ENCODE data around the gene CYP20A1. TPM values are rescaled to one million over a fixed set of nuclear protein-coding genes. Genes with fewer than 3 reads are reported as not detected.

The CYP20A1 gene
- total RNA-seq, 1 experiment from 2014 or later, result 21.9 TPM

DNA sequence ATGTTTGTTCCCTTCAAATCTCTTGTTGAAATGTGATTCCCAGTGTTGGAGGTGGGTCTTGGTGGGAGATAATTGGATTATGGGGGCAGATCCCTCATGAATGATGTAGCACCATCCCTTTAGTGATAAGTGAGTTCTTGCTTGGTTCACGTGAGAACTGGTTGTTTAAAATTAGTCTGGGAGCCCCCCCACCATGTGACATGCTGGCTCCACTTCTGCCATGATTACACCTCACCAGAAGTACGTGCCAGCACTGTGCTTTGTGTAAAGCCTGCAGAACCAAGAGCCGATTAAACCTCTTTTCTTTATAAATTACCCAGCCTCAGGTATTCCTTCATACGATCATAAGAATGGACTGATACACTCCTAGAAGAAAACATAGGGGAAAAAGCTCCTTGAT, 99.5 kb downstream of the CYP20A1 start:
- H3K9me3 Mint-ChIP-seq, result no peaks in the 10 kb centered on the region
- H2BK15ac ChIP-seq (ENCODE audit: low read depth, low read length), result no peak overlapping the region
- H3K4me1 Mint-ChIP-seq, result peaks cover 25 to 30% of the 10 kb centered on the region in 2 experiments
- H2BK20ac ChIP-seq (ENCODE audit: low read depth, low read length, poor library complexity, severe bottlenecking), result no peak overlapping the region
- peaks cover 3 to 16% (median 15%) of the 10 kb centered on the region in 3 experiments; a peak in 6 of 7 replicates for H3K36me3 Mint-ChIP-seq (ENCODE audit: insufficient read depth in 1 of 3, low read depth in 3 of 3)
- no peak overlapping the region for H3K14ac ChIP-seq (ENCODE audit: insufficient read depth, low read length)
- H3K27ac Mint-ChIP-seq, result peak overlapping the region in 1 of 3 experiments; percentile 27; a peak in 1 of 7 replicates
- H4K5ac ChIP-seq (ENCODE audit: insufficient read length, low read depth, low read length), result no peak overlapping the region
- H3T11ph ChIP-seq (ENCODE audit: low read length), result no peak overlapping the region
- no peak overlapping the region for H3K9ac ChIP-seq (ENCODE audit: extremely low read depth, insufficient read length, low read length)
- no CpG with 5 or more reads among the region's 4 CpGs for WGBS (ENCODE audit: extremely low coverage, insufficient read length, low lambda C conversion rate)
- H3K23me2 ChIP-seq (ENCODE audit: insufficient read length, low read depth, low read length, poor library complexity, severe bottlenecking), result no peaks in the 10 kb centered on the region
- H3K4me2 ChIP-seq (ENCODE audit: insufficient read depth, insufficient read length, low read length), result no peak overlapping the region
- no peak overlapping the region for H4K8ac ChIP-seq (replicated peaks; ENCODE audit: insufficient read length, low read depth, low read length)
- H4K20me1 ChIP-seq (ENCODE audit: control insufficient read depth, insufficient read depth, insufficient read length), result no peaks in the 10 kb centered on the region
- peaks cover 31% of the 10 kb centered on the region; the same call in 1 of the 2 replicates for H3K79me2 ChIP-seq (ENCODE audit: insufficient read depth, low read length)
- no peak overlapping the region for H2BK5ac ChIP-seq (ENCODE audit: insufficient read length, low read length)
- H3K4me1 ChIP-seq (ENCODE audit: insufficient read depth, low read length), result no peaks in the 10 kb centered on the region
- TF ChIP-seq, protein P1, sequence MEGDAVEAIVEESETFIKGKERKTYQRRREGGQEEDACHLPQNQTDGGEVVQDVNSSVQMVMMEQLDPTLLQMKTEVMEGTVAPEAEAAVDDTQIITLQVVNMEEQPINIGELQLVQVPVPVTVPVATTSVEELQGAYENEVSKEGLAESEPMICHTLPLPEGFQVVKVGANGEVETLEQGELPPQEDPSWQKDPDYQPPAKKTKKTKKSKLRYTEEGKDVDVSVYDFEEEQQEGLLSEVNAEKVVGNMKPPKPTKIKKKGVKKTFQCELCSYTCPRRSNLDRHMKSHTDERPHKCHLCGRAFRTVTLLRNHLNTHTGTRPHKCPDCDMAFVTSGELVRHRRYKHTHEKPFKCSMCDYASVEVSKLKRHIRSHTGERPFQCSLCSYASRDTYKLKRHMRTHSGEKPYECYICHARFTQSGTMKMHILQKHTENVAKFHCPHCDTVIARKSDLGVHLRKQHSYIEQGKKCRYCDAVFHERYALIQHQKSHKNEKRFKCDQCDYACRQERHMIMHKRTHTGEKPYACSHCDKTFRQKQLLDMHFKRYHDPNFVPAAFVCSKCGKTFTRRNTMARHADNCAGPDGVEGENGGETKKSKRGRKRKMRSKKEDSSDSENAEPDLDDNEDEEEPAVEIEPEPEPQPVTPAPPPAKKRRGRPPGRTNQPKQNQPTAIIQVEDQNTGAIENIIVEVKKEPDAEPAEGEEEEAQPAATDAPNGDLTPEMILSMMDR (conservative IDR thresholded peaks at IDR 0.05), result no peak
- no peaks in the 10 kb centered on the region for H3K27me3 ChIP-seq (ENCODE audit: insufficient read depth, low read length)
- H2BK120ac ChIP-seq (ENCODE audit: low read depth, low read length, poor library complexity, severe bottlenecking), result no peak overlapping the region
- no peak overlapping the region for H3K56ac ChIP-seq (ENCODE audit: insufficient read length, low read depth, low read length)
- H3K27me3 Mint-ChIP-seq (ENCODE audit: low read depth), result no peaks in the 10 kb centered on the region
- no peak overlapping the region for H3K18ac ChIP-seq (ENCODE audit: insufficient read length, low read depth, low read length)
- no peak overlapping the region for H3K4ac ChIP-seq (ENCODE audit: low read depth, low read length)
- no peaks in the 10 kb centered on the region for H3K9me3 ChIP-seq (ENCODE audit: control insufficient read depth, low read depth, low read length)
- H3K4me3 Mint-ChIP-seq, result no peak overlapping the region
- no peak overlapping the region for H4K91ac ChIP-seq (ENCODE audit: insufficient read length, low read depth, low read length)
- no peak overlapping the region for H3K23ac ChIP-seq (ENCODE audit: insufficient read length, low read depth, low read length)
- H2BK12ac ChIP-seq (ENCODE audit: insufficient read length, low read depth, low read length), result no peak overlapping the region
- no peak overlapping the region for H2AK5ac ChIP-seq (ENCODE audit: insufficient read length, low read length)
- no peak overlapping the region for H2AFZ ChIP-seq (ENCODE audit: low read length)
- no peak for DNase-seq
- peaks cover 7% of the 10 kb centered on the region for H3K79me1 ChIP-seq (ENCODE audit: insufficient read depth, low read depth, low read length, poor library complexity, severe bottlenecking)
- no peak overlapping the region for H3K27ac ChIP-seq (ENCODE audit: insufficient read length, low read depth, low read length)
